WTC11 (cell line): ENCODE data around the gene IL17RA. TPM values are rescaled to one million over a fixed set of nuclear protein-coding genes. Genes with fewer than 3 reads are reported as not detected.

ENCODE experiments used
- ATAC-seq: fragments of 200-7000 bp; cut with Tn5 transposase; 2 replicates; pipeline ENCODE4 v1.10.0; 2021; ENCODE audit warnings: mild to moderate bottlenecking, moderate library complexity
- CTCF ChIA-PET: fragments of 300-600 bp; sonication (Branson Sonifier 250); formaldehyde crosslinking; loops from one replicate; lab custom pipeline; 2021; ENCODE audit warnings: antibody characterized with exemption; lab: Charles Lee
- POLR2A ChIA-PET: fragments of 350-600 bp; sonication (Branson Sonifier 250); formaldehyde crosslinking; loops from one replicate; lab custom pipeline; 2021; ENCODE audit warnings: antibody characterized with exemption; lab: Charles Lee
- DNase-seq: peaks from one replicate; pipeline ENCODE4 v3.0.0; 2021; ENCODE audit warnings: low spot score
- H3K27ac Mint-ChIP-seq: 2 replicates; pipeline ENCODE4 v1.8.0; 2021; ENCODE audit warnings: mixed read lengths
- H3K27me3 Mint-ChIP-seq: 2 replicates; pipeline ENCODE4 v1.8.0; 2021; ENCODE audit warnings: low read depth, mild to moderate bottlenecking, moderate library complexity, mixed read lengths
- H3K36me3 Mint-ChIP-seq: 2 replicates; pipeline ENCODE4 v1.8.0; 2021; ENCODE audit warnings: mixed read lengths
- H3K4me1 Mint-ChIP-seq: 2 replicates; pipeline ENCODE4 v1.8.0; 2022; ENCODE audit warnings: mixed read lengths
- H3K4me3 Mint-ChIP-seq: 2 replicates; pipeline ENCODE4 v1.8.0; 2021; ENCODE audit warnings: mild to moderate bottlenecking, moderate library complexity, mixed read lengths
- H3K9me3 Mint-ChIP-seq: 2 replicates; pipeline ENCODE4 v1.8.0; 2021; ENCODE audit warnings: mixed read lengths
- ARID4B ChIP-seq: sonication (generic); formaldehyde crosslinking; IDR thresholded peaks from 2 replicates; pipeline ENCODE4 v1.8.0; 2023; ENCODE audit warnings: missing genetic modification reagents, mild to moderate bottlenecking, borderline replicate concordance
- ATF6 ChIP-seq: sonication (generic); formaldehyde crosslinking; IDR thresholded peaks from 2 replicates; pipeline ENCODE4 v1.8.1; 2023; ENCODE audit warnings: mild to moderate bottlenecking, missing genetic modification reagents
- CREM ChIP-seq: sonication (generic); formaldehyde crosslinking; IDR thresholded peaks from 2 replicates; pipeline ENCODE4 v1.8.1; 2022; ENCODE audit warnings: mild to moderate bottlenecking, missing genetic modification reagents, moderate library complexity
- FOXP1 ChIP-seq: sonication (generic); formaldehyde crosslinking; IDR thresholded peaks from 2 replicates; pipeline ENCODE4 v1.8.0; 2022; ENCODE audit warnings: missing genetic modification reagents, mild to moderate bottlenecking, moderate library complexity, borderline replicate concordance
- HMGXB4 ChIP-seq: sonication (generic); formaldehyde crosslinking; IDR thresholded peaks from 2 replicates; pipeline ENCODE4 v1.8.1; 2023; ENCODE audit warnings: mild to moderate bottlenecking, moderate library complexity, missing genetic modification reagents
- JUN ChIP-seq: sonication (generic); formaldehyde crosslinking; IDR thresholded peaks from 2 replicates; pipeline ENCODE4 v1.8.0; 2023; ENCODE audit warnings: mild to moderate bottlenecking, missing genetic modification reagents
- SMAD3 ChIP-seq: sonication (generic); formaldehyde crosslinking; IDR thresholded peaks from 2 replicates; pipeline ENCODE4 v1.8.0; 2022; ENCODE audit warnings: missing genetic modification reagents, mild to moderate bottlenecking, borderline replicate concordance
- SMAD4 ChIP-seq: sonication (generic); formaldehyde crosslinking; IDR thresholded peaks from 2 replicates; pipeline ENCODE4 v1.8.0; 2022; ENCODE audit warnings: mild to moderate bottlenecking, missing genetic modification reagents
- SP1 ChIP-seq: sonication (generic); formaldehyde crosslinking; conservative IDR thresholded peaks from 2 replicates; pipeline ENCODE4 v1.8.1; 2022; ENCODE audit warnings: missing genetic modification reagents
- TEAD1 ChIP-seq: sonication (generic); formaldehyde crosslinking; IDR thresholded peaks from 2 replicates; pipeline ENCODE4 v1.8.0; 2022; ENCODE audit warnings: mild to moderate bottlenecking, missing genetic modification reagents
- TP53 ChIP-seq: sonication (generic); formaldehyde crosslinking; IDR thresholded peaks from 2 replicates; pipeline ENCODE4 v1.8.1; 2023; ENCODE audit warnings: mild to moderate bottlenecking, missing genetic modification reagents
- total RNA-seq: library from RNA; stranded (reverse); gene quantifications from 3 replicates; pipeline ENCODE4 v1.2.3, GENCODE V29; 2021
- TF ChIP-seq, protein P1 (sequence below): sonication (generic); formaldehyde crosslinking; IDR thresholded peaks from 2 replicates; pipeline ENCODE4 v1.8.0; 2022; ENCODE audit warnings: mild to moderate bottlenecking, missing genetic modification reagents
- TF ChIP-seq, protein P2 (sequence below): sonication (generic); formaldehyde crosslinking; conservative IDR thresholded peaks from 2 replicates; pipeline ENCODE4 v1.8.1; 2022; ENCODE audit warnings: mild to moderate bottlenecking, missing genetic modification reagents
- TF ChIP-seq, protein P3 (sequence below): sonication (generic); formaldehyde crosslinking; IDR thresholded peaks from 2 replicates; pipeline ENCODE4 v1.8.1; 2023; ENCODE audit warnings: mild to moderate bottlenecking, missing genetic modification reagents, moderate library complexity
- TF ChIP-seq, protein P4 (sequence below): fragments of 250-450 bp; sonication (Bioruptor Pico); IDR thresholded peaks from 2 replicates; pipeline ENCODE4 v1.9.0; 2021; ENCODE audit warnings: moderate library complexity, mild to moderate bottlenecking, inconsistent platforms, borderline replicate concordance

Gene IL17RA
- total RNA-seq, 1 experiment from 2014 or later, result 7.9 TPM

- TF ChIP-seq SMAD4 (CRISPR knock-in tag), result no peak
- TF ChIP-seq, protein P1, sequence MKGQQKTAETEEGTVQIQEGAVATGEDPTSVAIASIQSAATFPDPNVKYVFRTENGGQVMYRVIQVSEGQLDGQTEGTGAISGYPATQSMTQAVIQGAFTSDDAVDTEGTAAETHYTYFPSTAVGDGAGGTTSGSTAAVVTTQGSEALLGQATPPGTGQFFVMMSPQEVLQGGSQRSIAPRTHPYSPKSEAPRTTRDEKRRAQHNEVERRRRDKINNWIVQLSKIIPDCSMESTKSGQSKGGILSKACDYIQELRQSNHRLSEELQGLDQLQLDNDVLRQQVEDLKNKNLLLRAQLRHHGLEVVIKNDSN (CRISPR knock-in tag), result no peak
- no peak for TF ChIP-seq ARID4B (CRISPR knock-in tag)
- TF ChIP-seq ATF6, result no peak
- TF ChIP-seq JUN (CRISPR knock-in tag), result no peak
- no peak for TF ChIP-seq TEAD1 (CRISPR knock-in tag)
- no peak for TF ChIP-seq HMGXB4 (CRISPR knock-in tag)
- TF ChIP-seq, protein P2, sequence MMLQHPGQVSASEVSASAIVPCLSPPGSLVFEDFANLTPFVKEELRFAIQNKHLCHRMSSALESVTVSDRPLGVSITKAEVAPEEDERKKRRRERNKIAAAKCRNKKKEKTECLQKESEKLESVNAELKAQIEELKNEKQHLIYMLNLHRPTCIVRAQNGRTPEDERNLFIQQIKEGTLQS (CRISPR knock-in tag), result no peak
- TF ChIP-seq, protein P3, sequence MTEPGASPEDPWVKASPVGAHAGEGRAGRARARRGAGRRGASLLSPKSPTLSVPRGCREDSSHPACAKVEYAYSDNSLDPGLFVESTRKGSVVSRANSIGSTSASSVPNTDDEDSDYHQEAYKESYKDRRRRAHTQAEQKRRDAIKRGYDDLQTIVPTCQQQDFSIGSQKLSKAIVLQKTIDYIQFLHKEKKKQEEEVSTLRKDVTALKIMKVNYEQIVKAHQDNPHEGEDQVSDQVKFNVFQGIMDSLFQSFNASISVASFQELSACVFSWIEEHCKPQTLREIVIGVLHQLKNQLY, result no peak
- TF ChIP-seq SP1 (CRISPR knock-in tag), result no peak
- no peak for TF ChIP-seq CREM (CRISPR knock-in tag)
- TF ChIP-seq, protein P4, sequence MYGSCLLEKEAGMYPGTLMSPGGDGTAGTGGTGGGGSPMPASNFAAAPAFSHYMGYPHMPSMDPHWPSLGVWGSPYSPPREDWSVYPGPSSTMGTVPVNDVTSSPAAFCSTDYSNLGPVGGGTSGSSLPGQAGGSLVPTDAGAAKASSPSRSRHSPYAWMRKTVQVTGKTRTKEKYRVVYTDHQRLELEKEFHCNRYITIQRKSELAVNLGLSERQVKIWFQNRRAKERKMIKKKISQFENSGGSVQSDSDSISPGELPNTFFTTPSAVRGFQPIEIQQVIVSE (CRISPR knock-in tag), result no peak
- no peak for TF ChIP-seq TP53 (CRISPR knock-in tag)
Observed at GRCh38 chr22:17143101-17143500, 58.3 kb downstream of the IL17RA start (continued).

GRCh38 chr22:17143826-17144225, 59.0 kb downstream of the IL17RA start:
- ATAC-seq, result no peak
- TF ChIP-seq SMAD3 (CRISPR knock-in tag) (no peak), FOXP1 (no peak)
- TF ChIP-seq, protein P2 (CRISPR knock-in tag), result no peak
- TF ChIP-seq, all 79 proteins: peak for 0
- H3K4me3 Mint-ChIP-seq, result no peak overlapping the region
- H3K36me3 Mint-ChIP-seq, result peaks cover 52% of the 10 kb centered on the region
- ChIA-PET CTCF (interaction anchor here (0.5 to 1.4 kb wide), 3 partner anchors 28 to 217 kb away, joined by 3 to 5 read pairs (median 3); no protein-coding TSS in a partner anchor), POLR2A (interaction anchor here (0.7 kb wide), 1 partner anchor 214 kb away, joined by 6 read pairs; no protein-coding TSS in a partner anchor)
- no peaks in the 10 kb centered on the region for H3K9me3 Mint-ChIP-seq
- no peaks in the 10 kb centered on the region for H3K4me1 Mint-ChIP-seq
- H3K27me3 Mint-ChIP-seq, result no peaks in the 10 kb centered on the region
- no peak overlapping the region for H3K27ac Mint-ChIP-seq
- no peak for DNase-seq
